ENCODE results near the gene THBS3.
"Not testable (repeated sequence)": the region's sequence is repeated elsewhere in the genome, so short reads cannot be mapped to it uniquely, and the experiment has no call there.

THBS3 gene

DNA sequence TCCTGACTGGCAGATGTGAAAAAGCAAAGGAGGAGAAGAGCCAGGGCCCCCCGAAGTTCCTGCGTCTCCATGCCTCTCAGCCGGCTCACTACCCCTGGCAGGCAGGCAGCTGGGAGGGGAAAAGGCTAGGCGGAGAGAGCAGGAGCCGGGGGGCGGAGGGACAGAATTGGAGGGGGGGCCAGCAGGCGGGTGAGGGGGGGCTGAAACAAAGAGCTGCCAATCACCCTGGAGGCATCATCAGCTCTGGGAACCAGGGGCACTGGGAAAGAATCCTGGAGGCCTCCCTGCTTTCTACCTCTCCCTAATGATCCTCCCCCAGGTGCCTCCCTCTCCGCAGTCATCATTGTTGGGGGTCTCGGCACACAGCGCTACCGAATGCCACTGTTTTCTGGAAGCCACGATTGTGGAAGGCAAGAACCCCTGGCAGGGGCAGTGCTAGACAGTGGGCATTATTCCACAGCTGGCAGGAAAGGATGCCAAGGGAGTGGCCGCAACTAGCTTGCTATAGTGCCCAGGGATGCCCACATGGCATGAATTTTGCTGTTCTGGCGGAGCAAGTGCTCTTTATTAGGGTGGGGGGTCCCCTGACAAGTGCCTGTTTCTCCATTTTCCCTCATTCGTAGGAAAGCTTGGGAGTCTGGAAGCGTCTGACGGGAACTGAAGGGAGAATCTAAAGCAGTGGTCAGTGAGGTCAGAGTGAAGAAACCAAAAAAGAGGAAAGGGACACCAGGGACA is at the start of gene THBS3:
THBS3 (minus strand) TSS at position 92 of the 735 bp plus-strand sequence; CDS start at position 71, 21 bp downstream.
- DNase-seq (ENCODE audit: low spot score): no peak

DNA sequence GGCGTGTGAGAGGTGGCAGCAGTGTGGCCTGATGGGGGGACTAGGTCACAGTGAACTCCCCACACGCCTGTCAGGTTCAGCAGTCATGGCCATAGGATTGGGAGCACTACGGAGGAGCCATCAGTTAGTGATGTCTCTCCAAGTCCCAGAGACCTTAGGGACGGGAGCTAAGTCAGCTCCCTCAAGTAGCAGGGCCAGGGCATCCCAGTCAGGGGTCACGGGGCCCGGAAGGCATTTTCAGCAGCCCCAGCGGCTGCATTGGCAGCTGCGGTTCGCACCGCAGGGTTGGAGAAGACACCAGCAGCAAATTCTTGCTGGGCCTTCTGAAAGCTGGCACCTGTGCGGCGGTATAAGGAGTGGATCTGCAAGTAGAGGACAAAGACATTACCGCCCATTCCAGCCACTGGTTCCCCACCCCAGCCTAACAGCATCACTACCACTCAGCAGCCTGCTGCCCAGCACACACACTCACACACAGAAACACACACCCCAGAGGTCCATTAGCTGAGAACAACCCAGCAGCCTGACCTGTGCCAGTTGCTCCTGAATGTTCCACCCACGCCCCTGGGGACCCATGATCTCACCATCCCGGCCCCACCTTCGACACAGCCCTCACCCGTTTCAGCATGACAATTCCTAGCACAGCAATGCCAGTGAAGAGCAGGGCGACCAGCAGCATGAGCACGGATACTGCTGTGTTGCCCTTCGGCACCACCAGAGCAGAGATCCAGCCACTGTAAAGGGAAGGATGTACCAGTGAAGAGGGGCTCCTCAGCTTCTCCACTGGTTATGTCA is 48.6 kb upstream of the THBS3 start:
- no peak for DNase-seq (ENCODE audit: low spot score)

DNA sequence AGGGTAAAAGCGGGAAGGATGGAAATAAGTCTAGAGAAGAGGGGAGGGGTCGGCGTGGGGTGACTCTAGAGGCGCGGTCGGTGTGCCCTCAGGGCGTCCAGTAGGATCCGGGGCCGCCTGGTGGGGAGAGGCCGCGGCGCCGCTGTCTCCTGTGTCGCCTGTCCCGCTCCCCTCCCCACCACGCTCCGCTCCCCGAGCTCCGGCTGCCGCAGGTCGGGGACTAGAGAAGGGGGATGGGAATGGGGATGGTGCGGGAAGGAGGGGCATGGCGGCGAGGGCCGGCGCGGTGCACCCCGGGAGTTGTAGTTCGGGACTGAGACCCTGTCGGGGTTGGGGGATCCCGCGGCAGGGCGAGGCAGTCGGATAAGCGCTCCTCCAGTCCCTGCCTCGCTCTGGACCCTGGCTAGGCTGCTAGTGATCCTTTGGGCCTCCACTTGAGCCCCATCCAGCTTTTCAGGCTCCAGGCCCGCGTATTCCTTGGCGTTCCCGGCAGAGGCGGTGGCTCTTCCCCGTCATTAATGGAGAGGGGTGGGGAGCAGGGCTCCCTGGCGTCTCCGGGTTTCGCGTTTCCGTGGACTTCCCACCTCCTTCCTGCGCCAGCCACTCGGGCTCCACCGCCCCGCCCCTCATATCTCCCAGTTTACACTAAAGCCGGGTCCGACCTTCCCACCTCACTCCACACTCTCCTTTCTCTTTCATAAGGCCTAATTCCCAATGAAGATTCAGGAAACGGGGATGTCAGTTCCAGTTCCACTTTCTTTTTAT is 47.7 kb upstream of the THBS3 start, which contains the start of gene ENTREP3:
ENTREP3 (minus strand) TSS at position 241 of the 765 bp plus-strand sequence. CDS start 606 bp downstream, outside the sequence.
- DNase-seq (ENCODE audit: low spot score): peak; percentile 81

DNA sequence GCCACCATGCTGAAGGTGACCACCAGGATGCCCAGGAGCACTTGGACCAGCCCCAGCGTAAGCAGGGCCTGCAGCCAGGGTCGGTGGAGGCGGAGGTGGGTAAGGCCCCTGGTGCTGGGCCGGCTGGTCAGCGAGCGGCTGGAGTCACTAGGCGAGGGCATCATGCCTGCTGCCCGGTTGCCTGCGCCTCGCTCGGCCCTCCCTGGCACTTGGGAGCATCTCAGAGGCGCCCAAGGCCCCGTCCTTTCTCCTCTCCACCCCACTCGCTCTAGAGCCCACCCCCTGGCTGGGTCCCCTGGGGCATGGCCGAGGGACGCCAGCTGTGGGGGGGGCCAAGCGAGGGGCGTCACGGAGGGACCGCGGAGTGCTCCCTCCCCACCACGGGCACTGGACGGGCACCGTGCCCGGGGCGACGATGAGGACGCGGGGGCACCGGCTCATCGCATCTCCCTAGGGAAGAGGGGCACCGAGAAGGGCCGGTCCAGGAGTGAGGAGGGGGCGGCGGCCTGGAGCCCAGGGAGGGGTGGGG is 47.1 kb upstream of the THBS3 start:
- no peak for DNase-seq (ENCODE audit: low spot score)

DNA sequence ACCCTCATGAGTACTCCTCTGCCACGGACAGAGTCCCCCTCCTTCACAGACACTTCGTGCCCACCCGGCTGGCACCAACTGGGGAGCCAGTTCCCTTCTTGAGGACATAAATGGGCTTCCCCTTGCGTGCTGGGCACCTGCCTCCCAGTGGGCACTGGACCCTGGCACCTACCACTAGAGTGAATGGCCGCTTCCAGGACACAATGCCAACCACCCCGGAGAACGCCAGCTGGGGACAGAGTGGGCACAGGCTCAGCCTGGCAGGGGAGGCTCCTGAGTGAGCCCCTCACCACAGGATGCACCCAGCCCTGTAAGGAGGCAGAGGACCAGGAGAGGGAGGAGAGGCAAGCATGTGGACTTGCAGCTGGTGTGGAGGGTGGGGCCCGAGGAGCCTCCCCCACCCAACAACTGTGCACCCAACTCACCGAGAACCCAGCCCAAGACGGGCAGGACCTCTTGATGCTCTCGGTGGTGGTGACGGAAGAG is 46.6 kb upstream of the THBS3 start:
- DNase-seq (ENCODE audit: low spot score): no peak

DNA sequence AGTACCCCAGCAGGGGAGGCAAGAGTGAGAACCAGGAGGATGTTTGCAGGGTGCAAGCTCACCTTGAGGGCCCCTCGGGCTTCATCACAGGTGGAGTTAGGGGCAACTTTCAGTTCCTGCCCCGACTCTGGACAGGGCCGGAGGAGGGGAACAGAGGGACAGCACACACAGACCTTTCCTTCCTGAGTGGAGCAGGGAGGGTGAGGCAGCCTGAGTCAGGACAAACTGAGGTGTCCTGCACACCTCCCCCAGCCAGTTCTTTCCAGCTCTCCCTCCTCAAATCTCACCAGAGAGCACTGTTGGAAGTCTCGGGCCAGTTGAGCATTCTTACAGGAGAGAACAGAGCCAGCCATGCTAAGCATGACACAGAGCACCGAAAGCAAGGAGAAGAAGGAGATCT is 46.1 kb upstream of the THBS3 start:
- no peak for DNase-seq (ENCODE audit: low spot score)

DNA sequence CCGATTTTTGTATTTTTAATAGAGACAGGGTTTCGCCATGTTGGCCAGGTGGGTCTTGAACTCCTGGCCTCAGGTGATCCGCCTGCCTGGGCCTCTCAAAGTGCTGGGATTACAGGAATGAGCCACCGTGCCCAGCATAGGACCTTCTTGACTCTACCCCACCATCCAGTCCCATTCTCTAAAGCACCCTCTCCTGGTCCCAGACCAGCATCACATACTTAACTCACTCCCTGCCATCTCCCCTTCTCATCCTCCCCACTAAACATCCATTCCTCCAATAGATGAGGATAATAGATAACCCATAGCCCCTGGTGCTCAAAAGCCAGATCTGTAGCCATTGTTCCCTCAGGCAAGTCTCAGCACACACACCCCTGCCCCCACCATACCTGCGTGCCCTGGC is 45.5 kb upstream of the THBS3 start:
- no peak for DNase-seq (ENCODE audit: low spot score)

DNA sequence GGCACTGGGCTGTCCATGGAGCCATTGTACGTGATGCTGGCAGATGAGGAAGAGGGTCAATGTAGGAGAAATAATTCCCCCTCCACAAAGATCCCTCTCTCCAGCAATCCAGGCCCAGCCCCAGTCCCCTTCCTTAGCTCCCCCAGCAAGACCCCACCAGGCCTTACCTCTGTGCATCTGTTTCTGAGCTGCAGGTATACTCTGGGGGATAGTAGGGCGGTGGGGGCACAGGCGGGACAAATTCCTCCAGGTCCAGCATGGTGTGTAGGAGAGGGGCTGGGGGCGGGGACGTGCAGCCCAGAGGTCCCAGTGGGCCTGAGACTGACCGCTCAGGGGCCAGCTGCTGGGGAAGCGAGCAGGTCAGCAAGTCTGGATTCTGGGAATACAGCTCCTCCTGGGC is 43.9 kb upstream of the THBS3 start:
- DNase-seq (ENCODE audit: low spot score): no peak

DNA sequence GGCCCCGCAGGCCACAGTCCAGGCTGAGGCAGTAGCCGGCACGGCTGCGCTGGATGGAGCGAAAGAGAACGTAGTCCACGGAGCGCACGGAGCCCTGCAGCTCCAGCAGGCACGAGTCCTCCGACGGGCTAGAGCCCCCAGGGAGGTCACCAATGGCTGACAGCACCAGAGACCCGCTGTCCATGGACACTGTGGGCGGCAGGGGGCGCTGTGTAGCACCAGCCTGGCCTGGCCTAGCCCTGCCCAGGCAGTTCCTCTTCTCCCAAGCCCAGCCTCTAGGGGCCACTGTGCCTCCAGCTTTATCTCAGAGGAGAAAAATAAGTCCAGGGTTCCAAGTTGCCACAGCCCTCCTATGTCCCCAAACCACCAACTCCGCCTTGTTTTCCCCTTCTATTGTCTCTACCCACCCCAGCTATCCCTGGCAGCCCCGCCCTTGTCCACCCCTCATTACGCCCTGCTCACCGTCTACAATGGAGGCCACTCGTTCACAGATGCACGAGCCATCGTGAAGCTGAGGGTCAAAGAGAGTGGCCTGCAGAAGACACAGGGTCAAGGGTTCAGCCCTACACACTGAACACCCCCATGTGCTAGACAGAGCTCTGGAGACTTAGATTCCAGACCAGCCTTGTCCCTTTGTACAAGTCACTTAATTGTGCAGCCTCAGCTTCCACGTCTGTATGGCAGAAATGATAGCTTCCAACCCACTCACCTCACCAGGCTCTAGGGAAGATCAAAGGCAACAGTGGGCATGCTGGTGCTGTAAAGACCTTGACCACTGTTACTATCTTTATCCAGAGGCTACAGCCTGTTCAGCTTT is 43.1 kb upstream of the THBS3 start:
- DNase-seq (ENCODE audit: low spot score): peak; percentile 89

DNA sequence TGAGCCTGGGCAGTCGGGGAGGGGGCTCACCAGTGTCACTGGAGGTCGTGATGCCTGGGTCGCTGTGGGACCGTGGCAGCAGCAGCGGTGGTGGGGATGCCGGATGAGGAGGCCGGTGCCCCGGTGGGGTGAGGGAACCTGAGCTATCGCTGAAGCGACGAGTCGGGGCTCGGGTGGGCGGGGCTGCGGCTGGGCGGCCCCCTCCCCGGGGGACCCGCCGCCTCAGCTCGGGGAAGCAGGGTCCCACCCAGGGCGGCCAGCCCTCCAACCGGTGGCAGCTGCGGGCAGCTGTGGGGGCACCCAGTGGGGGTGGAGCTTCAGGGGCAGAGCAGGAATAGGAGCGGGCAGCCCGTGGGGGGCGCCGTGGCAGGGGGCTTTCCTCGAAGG is 42.5 kb upstream of the THBS3 start:
- no peak for DNase-seq (ENCODE audit: low spot score)

DNA sequence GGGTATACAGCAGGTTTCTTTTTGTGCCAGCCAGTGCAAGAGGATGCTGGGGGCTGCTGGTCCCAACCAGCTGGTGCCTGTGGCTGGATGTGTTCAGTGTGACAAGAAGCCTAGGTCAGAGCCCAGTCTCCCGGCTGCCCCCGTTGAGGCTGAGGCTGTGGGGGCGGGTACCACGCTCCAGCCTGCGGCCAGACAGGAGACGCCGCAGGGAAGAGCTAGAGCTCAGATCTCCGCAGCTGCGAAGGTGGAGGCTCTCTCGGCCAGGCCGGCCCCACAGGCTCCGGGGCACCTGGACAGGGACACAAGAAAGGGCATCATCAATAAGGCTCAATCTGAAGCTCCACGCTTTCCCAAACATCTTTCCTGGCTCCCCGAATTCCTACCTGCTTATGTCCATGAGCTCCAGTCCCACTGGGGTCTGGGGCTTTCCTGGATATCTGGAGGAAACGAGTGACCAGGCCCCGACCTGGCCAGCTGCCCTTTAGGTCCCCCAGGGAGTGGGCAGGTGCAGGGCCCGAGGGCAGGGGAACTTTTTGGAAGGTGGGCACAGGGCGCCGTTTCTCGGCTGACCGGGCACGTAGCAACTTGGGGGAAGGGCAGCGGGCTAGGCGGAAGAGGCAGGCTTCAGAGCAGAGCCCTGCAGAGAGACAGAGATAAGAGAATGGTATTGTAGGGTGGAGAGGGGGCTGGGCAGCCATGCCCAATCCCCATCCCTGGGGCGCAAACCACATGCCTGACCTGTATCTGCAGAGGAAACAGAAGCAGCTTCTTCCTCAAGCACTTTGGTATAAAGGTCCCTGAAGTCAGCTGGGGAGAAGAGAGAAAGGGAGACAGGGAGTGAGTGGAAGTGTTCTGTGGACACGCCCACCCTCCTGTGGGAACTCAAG is 40.2 kb upstream of the THBS3 start:
- no peak for DNase-seq (ENCODE audit: low spot score)

DNA sequence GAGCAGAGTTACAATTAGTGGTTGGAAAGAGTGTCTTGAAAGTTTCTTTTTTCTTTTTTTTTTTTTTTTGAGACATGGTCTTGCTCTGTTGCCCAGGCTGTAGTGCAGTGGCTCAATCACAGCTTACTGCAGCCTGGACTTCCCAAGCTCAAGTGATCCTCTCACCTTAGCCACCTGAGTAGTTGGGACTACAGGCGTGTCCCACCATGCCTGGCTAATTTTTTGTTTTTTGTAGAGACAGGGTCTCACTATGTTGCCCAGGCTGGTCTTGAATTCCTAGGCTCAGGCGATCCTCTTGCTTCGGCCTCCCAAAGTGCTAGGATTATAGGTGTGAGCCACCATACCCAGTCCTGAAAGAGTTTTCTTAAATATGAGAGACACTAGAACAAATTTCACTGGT is 39.1 kb upstream of the THBS3 start:
- DNase-seq (ENCODE audit: low spot score): not testable (repeated sequence)

DNA sequence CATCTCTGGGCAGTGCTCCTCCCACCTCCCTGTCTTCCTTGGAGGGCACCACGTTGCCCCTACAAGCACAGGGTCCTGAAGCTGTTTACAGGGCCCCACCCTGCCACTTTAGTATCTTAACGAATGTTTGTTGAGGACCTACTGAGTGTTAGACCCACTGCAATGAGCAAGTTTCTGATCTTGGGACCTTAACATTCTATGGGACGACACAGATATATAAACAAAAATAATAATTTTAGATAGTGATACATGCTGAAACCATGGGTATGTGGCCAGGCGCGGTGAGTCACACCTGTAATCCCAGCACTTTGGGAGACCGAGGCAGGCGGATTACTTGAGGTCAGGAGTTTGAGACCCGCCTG is 37.4 kb upstream of the THBS3 start:
- DNase-seq (ENCODE audit: low spot score): no peak

DNA sequence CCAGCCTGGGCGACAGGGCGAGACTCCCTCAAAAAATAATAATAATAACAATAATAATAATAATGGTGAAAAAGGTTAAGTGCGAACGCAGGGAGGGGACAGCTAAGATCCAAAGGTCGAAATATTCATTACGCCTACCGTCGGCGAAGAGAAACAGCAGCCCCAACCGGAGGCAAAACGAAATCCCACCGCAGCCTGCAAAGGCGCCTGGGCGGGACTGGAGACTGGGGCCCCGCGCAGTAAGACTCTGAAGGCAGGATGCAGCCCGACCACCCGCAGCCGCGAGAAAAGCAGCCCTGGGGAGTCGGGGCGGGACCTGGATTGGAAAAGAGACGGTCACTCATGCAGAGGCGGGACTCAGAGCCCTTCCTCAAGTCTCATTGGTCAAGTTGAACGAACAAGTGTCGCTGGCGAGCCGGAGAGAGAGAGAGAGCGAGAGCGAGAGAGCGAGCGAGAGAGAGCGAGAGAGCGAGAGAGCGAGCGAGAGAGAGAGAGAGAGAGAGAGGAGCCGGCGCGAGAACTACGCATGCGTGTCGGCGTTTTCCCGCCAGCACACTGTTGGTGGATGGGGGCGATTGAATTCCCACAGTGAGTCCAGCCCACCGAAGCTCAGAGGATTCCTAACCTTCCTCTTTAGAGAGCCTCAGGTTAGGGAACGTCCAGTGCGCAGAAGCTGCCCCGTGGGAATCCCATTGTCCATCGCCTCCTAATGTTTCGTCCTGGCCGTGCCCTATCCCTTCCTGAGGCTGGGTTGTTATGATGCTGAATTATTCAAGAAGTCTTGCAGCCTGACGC is 36.9 kb upstream of the THBS3 start:
- DNase-seq (ENCODE audit: low spot score): peak; percentile 96

DNA sequence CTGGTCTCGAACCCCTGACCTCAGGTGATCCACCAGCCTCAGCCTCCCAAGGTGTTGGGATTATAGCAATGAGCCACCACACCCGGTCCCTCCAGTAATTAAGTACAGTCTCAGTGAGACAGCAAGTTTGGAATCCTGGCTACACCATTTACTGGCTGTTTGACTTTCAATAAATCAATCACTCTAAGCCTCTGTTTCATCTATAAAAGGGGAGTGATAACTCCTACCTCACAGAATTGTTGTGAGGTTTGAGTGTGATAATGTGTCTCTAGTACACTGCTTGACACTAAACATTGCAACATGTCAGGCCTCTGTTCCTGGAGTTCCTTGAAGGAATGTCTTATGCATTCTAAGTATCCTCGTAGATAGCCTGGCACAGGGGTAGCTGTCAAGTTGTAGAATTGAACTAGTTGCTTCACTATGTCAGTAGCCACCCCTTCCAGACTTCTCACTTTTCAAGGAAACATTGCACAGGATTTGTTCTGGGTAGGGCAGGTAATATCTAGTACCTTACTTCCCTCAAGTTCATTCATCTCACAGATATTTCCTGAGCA is 35.2 kb upstream of the THBS3 start:
- DNase-seq (ENCODE audit: low spot score): no peak

DNA sequence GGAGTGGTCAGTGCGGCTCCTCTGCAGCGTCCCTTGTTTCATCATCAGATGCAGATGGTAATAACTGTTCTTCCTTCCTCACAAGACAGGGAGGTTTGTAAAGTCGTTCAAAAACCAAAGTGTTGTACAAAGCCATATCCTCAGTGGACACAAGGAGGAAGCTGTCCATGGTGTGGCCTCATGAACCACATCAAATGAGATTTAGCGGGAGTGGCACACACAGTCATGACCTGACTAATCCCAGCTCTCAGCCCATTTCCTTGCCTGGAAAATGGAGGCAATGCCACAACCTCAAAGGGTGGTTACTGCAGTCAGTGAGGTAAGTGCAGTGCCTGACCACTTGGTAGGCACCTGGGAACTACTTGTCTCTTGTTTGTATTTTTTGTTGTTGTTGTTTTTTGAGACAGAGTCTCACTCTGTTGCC is 34.2 kb upstream of the THBS3 start:
- DNase-seq (ENCODE audit: low spot score): peak; percentile 35

DNA sequence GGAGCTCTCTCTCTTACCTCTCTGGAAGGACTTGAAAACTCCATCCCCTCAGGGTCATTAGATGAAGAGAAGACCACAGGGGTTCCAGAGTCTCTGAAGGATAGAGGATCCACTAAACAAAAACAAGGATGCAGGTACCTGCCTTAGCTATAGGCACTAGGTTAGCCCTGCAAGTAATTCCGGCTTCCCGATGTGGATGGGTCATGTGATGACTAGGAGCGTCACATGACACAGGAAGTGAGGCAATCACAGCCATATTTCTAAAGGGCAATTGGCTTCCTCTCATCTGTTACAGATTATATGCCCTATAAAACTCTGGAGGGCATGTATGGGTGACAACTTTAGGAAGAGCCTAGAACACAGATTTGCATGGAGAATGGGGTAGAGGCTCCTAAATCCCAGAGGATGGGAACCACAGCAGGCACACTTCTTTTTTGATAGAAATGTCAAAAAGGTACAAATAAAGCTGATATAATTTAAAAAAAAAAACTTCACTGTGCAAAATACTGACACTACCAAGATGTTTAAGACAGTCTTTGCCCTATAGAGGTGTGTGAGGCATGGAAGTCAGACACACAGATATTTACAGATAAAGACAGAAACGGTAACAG is 33.5 kb upstream of the THBS3 start:
- DNase-seq (ENCODE audit: low spot score): peak; percentile 69

DNA sequence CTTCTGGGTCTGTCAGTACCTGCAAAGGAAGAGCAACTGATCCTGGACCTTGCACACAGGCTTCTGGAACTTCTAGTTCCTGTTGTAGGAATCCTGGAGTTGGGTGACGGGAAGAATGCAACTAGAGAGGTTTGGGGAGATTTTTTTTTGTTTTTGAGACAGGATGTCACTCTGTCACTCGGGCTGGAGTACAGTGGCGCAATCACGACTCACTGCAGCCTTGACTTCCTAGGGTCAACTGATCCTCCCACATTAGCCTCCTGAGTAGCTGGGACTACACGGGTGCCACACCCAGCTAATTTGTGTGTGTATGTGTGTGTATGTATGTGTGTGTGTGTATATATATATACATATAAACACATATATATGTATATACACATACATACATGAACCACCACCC is 28.8 kb upstream of the THBS3 start:
- no peak for DNase-seq (ENCODE audit: low spot score)

DNA sequence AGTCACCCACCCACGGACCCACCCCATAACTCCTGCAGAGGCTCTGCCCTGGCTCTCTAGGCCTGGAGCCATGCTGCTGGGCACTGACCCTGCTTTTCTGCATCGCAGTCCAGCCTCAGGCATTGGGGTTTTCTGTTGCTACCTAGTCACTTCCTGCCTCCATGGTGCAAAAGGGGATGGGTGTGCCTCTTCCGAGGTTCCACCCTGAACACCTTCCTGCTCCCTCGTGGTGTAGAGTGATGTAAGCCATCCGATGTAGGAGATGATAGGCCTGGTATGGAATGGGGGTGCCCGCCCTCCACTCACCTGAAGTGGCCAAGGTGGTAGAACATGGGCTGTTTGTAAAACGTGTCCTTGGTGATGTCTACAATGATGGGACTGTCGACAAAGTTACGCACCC is 27.7 kb upstream of the THBS3 start:
- not testable (repeated sequence) for DNase-seq (ENCODE audit: low spot score)
